K562 (cell line): ENCODE data around the gene HLTF. TPM values are rescaled to one million over a fixed set of nuclear protein-coding genes. Genes with fewer than 3 reads are reported as not detected.

Experiments
- ATF7 ChIP-seq: fragments of 450-650 bp; IDR thresholded peaks from 2 replicates; pipeline ENCODE4 v1.7.1; 2014; ENCODE audit warnings: mild to moderate bottlenecking, moderate library complexity
- BRD4 ChIP-seq: fragments of 200-600 bp; sonication (generic); IDR thresholded peaks from 2 replicates; pipeline ENCODE4 v1.6.1; 2017; ENCODE audit warnings: inconsistent platforms
- BRF1 ChIP-seq: IDR thresholded peaks from 3 replicates; pipeline ENCODE4 v1.6.1; 2011; ENCODE audit warnings: borderline replicate concordance, mild to moderate bottlenecking; ENCODE audit not compliant: insufficient read length; ENCODE audit errors: extremely low read depth
- CBX1 ChIP-seq: sonication (generic); IDR thresholded peaks from 2 replicates; pipeline ENCODE4 v1.6.1; 2016; ENCODE audit warnings: antibody characterized with exemption, low read depth, mild to moderate bottlenecking
- CCNT2 ChIP-seq: IDR thresholded peaks from 2 replicates; pipeline ENCODE4 v1.6.1; 2011; ENCODE audit warnings: borderline replicate concordance, low read depth, mild to moderate bottlenecking, moderate library complexity, mixed read lengths, low read length; ENCODE audit not compliant: insufficient read length; ENCODE audit errors: extremely low read depth
- CHCHD3 ChIP-seq: fragments of 250-450 bp; sonication (Bioruptor Pico); IDR thresholded peaks from 2 replicates; pipeline ENCODE4 v2.1.2; 2022; ENCODE audit warnings: mild to moderate bottlenecking
- EP400 ChIP-seq: fragments of 450-650 bp; IDR thresholded peaks from 2 replicates; pipeline ENCODE4 v1.6.1; 2017; ENCODE audit warnings: antibody characterized with exemption, mild to moderate bottlenecking, moderate library complexity
- GABPB2 ChIP-seq: fragments of 250-450 bp; sonication (Bioruptor Pico); conservative IDR thresholded peaks from 2 replicates; pipeline ENCODE4 v1.5.1; 2021; ENCODE audit warnings: mild to moderate bottlenecking
- GTF2E2 ChIP-seq: fragments of 200-800 bp; sonication (Bioruptor generic); IDR thresholded peaks from 2 replicates; pipeline ENCODE4 v1.6.1; 2016; ENCODE audit warnings: missing genetic modification characterization, missing compliant biosample characterization
- GTF2F1 ChIP-seq: IDR thresholded peaks from 2 replicates; pipeline ENCODE4 v1.6.1; 2011; ENCODE audit warnings: low read depth, low read length, improper control_type of control experiment
- MTA1 ChIP-seq: fragments of 450-650 bp; IDR thresholded peaks from 2 replicates; pipeline ENCODE4 v1.6.1; 2017; ENCODE audit warnings: borderline replicate concordance
- NCOA2 ChIP-seq, 2 experiments: fragments of 450-650 bp; IDR thresholded peaks; 2 replicates each; pipeline ENCODE4 v1.6.1; 2018; ENCODE audit warnings: mild to moderate bottlenecking in 2 of 2, moderate library complexity in 1 of 2; ENCODE audit not compliant: partially characterized antibody in 2 of 2
- POLR2A ChIP-seq: fragments of 450-650 bp; conservative IDR thresholded peaks from 2 replicates; pipeline ENCODE4 v1.6.1; 2016
- RBBP5 ChIP-seq: fragments of 200-600 bp; sonication (generic); IDR thresholded peaks from 2 replicates; pipeline ENCODE4 v1.6.1; 2012; ENCODE audit warnings: borderline replicate concordance, mild to moderate bottlenecking, low read length, control low read depth, inconsistent platforms; ENCODE audit not compliant: insufficient read depth, poor library complexity, severe bottlenecking
- RBM25 ChIP-seq: fragments of 200-400 bp; formaldehyde crosslinking; IDR thresholded peaks from 2 replicates; pipeline ENCODE4 v1.6.1; 2018; ENCODE audit warnings: low read length, low read depth, moderate library complexity; ENCODE audit not compliant: severe bottlenecking
- SMAD4 ChIP-seq: fragments of 250-450 bp; sonication (Bioruptor Pico); conservative IDR thresholded peaks from 2 replicates; pipeline ENCODE4 v1.8.0; 2021; ENCODE audit warnings: inconsistent platforms, mild to moderate bottlenecking, moderate library complexity
- SMARCB1 ChIP-seq: IDR thresholded peaks from 2 replicates; pipeline ENCODE4 v1.6.1; 2011; ENCODE audit warnings: improper control_type of control experiment, low read depth; ENCODE audit not compliant: insufficient read length
- SRSF9 ChIP-seq: fragments of 200-400 bp; formaldehyde crosslinking; IDR thresholded peaks from 2 replicates; pipeline ENCODE4 v1.6.1; 2017; ENCODE audit warnings: low read depth, low read length, borderline replicate concordance
- STAT6 ChIP-seq: sonication (generic); formaldehyde crosslinking; IDR thresholded peaks from 2 replicates; pipeline ENCODE4 v1.8.1; 2023; ENCODE audit warnings: mild to moderate bottlenecking, missing genetic modification reagents
- TFAM ChIP-seq: fragments of 250-450 bp; sonication (Bioruptor Pico); conservative IDR thresholded peaks from 2 replicates; pipeline ENCODE4 v1.5.0; 2021; ENCODE audit warnings: mild to moderate bottlenecking, moderate library complexity
- ZBTB7A ChIP-seq: IDR thresholded peaks from 2 replicates; pipeline ENCODE4 v1.6.1; 2011; ENCODE audit warnings: low read depth, mild to moderate bottlenecking, low read length, moderate library complexity, borderline replicate concordance; ENCODE audit not compliant: control insufficient read depth
- ZFP36 ChIP-seq: fragments of 150-350 bp; IDR thresholded peaks from 2 replicates; pipeline ENCODE4 v1.6.1; 2018; ENCODE audit warnings: low read length, low read depth; ENCODE audit not compliant: partially characterized antibody
- ZNF146 ChIP-seq: IDR thresholded peaks from one replicate; pipeline ENCODE4 v1.6.1; 2018; ENCODE audit warnings: missing compliant biosample characterization; ENCODE audit not compliant: unreplicated experiment
- ZSCAN32 ChIP-seq: fragments of 450-650 bp; formaldehyde crosslinking; IDR thresholded peaks from 2 replicates; pipeline ENCODE4 v1.4.0; 2020; ENCODE audit warnings: mild to moderate bottlenecking, moderate library complexity
- polyA plus RNA-seq, 8 experiments: library from polyadenylated mRNA; depleted of rRNA in 4 of 8; stranded (reverse) in 5 of 8; unstranded in 3 of 8; fragments of >200 nt; fragmentation: Nextera tagmentation in 2 of 8; fragmentation: Illumina TruSeq in 1 of 8; extraction: Ambion mirVana in 2 of 8; extraction: Trizol in 1 of 8; gene quantifications; 2 replicates each; pipeline versions ENCODE4 v1.2.1 to v1.2.3, GENCODE V29; 2011 to 2014; ENCODE audit warnings: inconsistent platforms in 1 of 8, missing spikeins in 1 of 8
- total RNA-seq, 7 experiments: library from RNA; depleted of rRNA in 6 of 7; stranded (reverse); fragments of >200 nt in 6 of 7; fragmentation: Illumina TruSeq in 2 of 7; extraction: Trizol in 2 of 7; gene quantifications; 2 replicates each; pipeline versions ENCODE4 v1.2.1 to v1.2.3, GENCODE V29; 2011 to 2021; ENCODE audit warnings: low replicate concordance in 1 of 7
- TF ChIP-seq, protein P1 (sequence below), 3 experiments: fragments of 200-800 bp in 1 of 3; sonication (Bioruptor generic) in 1 of 3; sonication (generic) in 1 of 3; formaldehyde crosslinking in 1 of 3; IDR thresholded peaks; 2 replicates each; pipeline versions ENCODE4 v1.6.1 to v1.8.0; 2016 to 2022; ENCODE audit warnings: mild to moderate bottlenecking in 2 of 3, missing compliant biosample characterization in 2 of 3, missing genetic modification characterization in 2 of 3, missing genetic modification reagents in 1 of 3

HLTF gene
- total and polyA plus RNA-seq, 9 of the 15 experiments (the other 6 are each of a cell fraction or from before 2014, with no cell fraction given): 35.1 to 82.4 (median 50.4) TPM

GRCh38 chr3:149129326-149130205, 43.2 kb upstream of the HLTF start, which contains the start of gene HPS3 (continued):
- peak; percentile 82 for TF ChIP-seq SMAD4
- TF ChIP-seq ZBTB7A: peak; percentile 65; the same call in 1 of the 2 replicates
- TF ChIP-seq POLR2A: peak; percentile 80
- no peak for TF ChIP-seq ZSCAN32 (CRISPR knock-in tag)
- TF ChIP-seq CCNT2: peak; percentile 88
- TF ChIP-seq ZFP36: peak; percentile 97
- TF ChIP-seq GABPB2 (CRISPR knock-in tag): no peak
- TF ChIP-seq CHCHD3 (CRISPR knock-in tag): no peak
- TF ChIP-seq SRSF9: no peak
- no peak for TF ChIP-seq MTA1
- TF ChIP-seq STAT6 (CRISPR knock-in tag): 0 out of 2 replicates have a peak, but pooled peaks have one; percentile 34
- TF ChIP-seq, protein P1, sequence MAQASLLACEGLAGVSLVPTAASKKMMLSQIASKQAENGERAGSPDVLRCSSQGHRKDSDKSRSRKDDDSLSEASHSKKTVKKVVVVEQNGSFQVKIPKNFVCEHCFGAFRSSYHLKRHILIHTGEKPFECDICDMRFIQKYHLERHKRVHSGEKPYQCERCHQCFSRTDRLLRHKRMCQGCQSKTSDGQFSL (CRISPR knock-in tag; IDR thresholded peaks at IDR 0.05): no peak
- TF ChIP-seq, protein P1 (tag; IDR thresholded peaks at IDR 0.05): no peak
- TF ChIP-seq NCOA2 (IDR thresholded peaks at IDR 0.05; ENCODE audit: partially characterized antibody in 2 of 2): no peak
- TF ChIP-seq RBM25: peak; percentile 94
- TF ChIP-seq GTF2F1: no peak
- peak; percentile 72; the same call in 1 of the 2 replicates for TF ChIP-seq CBX1
- TF ChIP-seq RBBP5: peak; percentile 99
- TF ChIP-seq ATF7: peak; percentile 79
- TF ChIP-seq GTF2E2 (tag): 0 out of 2 replicates have a peak, but pooled peaks have one; percentile 26
- peak; percentile 46; the same call in 1 of the 2 replicates for TF ChIP-seq EP400
- no peak for TF ChIP-seq SMARCB1
- no peak for TF ChIP-seq TFAM (CRISPR knock-in tag)
- TF ChIP-seq ZNF146 (CRISPR knock-in tag): no peak
- no peak for TF ChIP-seq BRF1
- TF ChIP-seq BRD4: no peak
